D341Med (cell line): ENCODE results near the gene PRR4.

Experiments
- DNase-seq: peaks from one replicate; pipeline ENCODE4 v3.0.0; 2012; ENCODE audit warnings: low spot score

PRR4 gene, protein sequence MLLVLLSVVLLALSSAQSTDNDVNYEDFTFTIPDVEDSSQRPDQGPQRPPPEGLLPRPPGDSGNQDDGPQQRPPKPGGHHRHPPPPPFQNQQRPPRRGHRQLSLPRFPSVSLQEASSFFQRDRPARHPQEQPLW

DNA sequence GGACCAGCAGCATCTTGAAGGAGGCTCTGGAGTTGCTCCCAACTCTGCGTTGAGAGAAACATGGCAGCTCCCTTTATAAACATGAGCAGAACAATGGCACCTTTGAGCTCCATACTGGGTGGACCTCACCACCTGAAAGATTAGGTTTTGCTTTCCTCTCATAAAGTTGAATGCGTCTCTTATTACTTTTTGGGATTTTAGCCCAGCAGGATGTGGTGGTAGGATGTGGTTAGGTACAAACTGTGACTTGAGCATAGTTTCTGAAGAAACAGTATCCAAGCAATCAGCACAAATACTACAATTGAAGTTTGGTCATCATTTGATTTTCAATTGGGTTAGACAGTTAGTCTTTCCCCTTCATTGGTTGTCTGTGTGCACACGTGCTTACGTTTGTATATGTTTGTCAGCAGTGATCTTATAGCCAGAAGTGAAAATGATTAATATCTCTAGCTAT lies at the start of gene PRR4:
Gene PRR4 (minus strand): TSS at position 51 of the 454 bp plus-strand sequence. CDS start 38 bp downstream, at position 13.
- DNase-seq, result no peak

DNA sequence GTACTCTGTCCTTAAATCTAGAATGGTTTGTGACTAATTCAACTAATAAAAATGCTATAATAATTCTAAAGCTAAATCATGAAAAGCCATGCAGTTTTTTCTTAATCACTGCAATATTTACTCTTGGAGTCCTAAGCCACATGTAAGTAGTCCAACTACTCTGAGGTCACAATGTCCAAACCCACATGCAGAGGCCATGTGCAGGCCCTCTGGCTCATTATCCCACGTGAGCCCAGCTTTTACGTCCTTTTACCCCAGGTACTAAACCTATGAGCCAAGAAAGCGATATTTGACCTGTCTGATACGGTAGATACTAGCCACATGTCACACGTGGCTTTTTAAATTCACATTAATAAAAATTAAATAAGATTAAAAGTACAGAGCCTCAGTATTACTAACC lies 47.6 kb upstream of the PRR4 start:
- no peak for DNase-seq

DNA sequence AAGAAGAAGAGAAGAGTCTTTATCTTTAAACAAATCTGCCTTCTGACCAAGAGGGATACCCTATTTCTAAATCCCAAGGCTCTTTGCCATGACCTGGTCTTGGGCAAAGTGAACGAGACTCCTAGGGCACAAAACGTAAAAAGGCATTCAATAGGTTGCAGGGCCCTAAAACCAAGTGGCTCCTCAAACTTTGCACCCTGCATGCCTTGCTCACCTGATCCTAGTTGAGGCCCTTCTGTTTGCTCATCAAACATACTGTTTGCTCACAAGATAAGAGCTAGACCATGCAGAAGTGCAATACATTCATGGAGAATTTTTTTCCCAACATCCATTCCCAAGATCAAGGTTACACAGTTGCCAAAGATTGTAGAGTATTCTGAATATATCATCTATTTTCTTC lies 42.7 kb upstream of the PRR4 start:
- no peak for DNase-seq

DNA sequence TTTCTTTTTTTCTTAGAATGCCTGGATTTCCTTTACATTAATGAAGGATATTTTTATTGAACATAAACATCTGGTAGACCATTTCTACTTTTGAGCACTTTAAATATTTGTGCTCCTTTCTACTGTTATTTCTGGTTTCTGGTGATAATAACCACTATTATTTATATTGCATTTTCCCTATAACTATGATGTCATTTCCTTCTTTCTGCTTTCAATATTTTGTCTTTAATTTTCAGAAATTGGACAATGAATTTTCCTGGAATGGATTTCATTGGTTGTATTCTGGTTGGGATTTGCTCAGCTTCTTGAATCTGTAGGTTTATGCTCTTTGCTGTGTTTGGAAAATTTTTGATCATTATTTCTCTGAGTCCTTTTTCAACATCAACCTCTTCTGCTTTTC lies 40.0 kb upstream of the PRR4 start:
- DNase-seq, result no peak

DNA sequence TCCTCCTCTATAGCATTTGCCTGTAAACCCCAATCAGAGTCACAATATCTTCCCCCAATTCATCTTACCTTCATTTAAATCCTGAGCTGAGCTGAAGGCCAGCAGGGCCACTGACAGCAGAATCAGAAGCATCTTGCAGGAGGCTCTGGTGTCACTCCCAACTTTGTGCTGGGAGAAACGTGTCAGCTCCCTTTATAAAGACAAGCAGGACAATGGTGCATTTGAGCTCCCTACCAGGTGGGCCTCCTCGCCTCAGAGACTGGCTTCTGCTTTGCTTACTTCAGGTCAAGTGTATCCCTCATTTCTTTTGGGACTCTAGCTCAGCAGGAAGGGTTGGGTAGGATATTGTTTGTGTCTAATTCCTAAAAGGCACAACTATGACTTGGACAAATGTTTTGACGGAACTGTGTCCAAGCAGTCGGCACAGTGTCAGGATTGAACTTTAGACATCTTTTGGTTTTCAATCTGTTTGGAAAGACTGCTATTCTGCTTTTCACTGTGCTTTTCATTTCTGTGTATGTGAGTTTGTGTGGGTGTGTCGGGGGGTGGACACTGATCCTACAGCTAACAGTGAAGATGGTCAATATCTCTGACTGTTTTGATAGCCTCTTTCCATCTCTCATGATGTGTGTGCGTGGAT lies 34.9 kb upstream of the PRR4 start, which contains the start of gene PRH1:
Gene PRH1 (minus strand): TSS at position 170 of the 640 bp plus-strand sequence. CDS start 38 bp downstream, at position 132.
- DNase-seq, result no peak

DNA sequence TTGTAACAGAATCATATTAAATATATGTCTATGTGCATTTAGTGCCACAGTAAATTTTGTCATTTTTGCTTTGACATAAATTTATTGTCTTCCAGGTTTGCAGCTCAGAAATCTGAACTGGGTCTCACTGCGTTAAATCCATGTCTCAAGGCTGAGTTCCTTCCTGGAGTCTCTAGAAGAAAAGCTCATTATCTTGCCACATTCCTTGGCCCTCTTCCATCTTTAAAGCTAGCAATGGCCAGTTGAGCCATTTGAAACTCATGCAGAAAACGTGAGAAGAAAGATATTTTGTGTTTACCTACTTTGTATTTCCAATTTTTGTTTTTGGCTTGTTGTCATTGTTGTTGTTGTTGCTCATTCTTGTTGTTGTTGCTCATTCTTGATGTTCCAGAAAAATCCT lies 24.1 kb upstream of the PRR4 start:
- DNase-seq, result no peak

DNA sequence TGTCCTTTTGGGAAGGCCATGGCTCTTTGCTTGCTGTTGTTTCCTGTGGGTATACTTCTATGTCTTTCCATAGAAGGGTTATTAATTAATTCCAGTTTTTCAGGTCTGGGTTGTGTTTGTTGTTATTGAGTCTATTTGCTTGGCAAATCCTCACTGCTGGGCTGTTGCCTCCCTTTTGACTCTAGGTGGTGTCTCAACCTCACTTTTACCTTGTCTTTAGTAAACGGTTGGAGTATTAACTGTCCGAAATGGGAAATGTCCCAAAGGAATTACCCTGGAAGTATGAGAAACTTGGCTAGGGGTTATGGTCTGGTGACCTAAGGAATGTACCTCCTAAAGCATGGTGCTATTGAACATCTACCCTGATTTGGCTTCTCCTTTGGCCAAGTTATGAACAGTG lies 18.1 kb upstream of the PRR4 start:
- no peak for DNase-seq

DNA sequence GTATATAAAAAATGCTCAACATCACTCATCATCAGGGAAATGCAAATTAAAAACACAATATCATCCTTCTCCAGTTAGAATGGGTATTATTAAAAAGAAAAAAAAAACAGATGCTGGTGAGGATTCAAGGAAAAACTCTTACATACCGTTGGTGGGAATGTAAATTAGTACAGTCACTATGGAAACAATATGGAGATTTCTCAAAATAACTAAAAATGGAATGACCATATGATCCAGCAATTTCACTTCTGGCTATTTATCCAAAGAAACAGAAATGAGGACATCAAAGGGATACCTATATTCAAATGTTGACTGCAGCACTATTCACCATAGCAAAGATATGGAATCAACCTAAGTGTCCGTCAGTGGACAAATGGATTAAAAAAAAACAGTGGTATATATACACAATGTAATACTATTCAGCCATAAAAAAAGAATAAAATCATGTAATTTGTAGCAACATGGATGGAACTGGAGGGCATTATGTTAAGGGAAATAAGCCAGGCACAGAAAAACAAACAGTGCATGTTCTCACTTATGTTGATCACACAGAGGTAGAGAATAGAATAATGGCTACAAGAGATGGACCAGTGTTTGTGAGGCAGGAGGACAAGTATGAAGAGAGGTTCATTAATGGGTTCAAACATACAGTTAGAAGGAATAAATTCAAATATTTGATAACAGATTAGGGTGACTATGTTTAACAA lies 14.4 kb upstream of the PRR4 start:
- DNase-seq, result no peak

DNA sequence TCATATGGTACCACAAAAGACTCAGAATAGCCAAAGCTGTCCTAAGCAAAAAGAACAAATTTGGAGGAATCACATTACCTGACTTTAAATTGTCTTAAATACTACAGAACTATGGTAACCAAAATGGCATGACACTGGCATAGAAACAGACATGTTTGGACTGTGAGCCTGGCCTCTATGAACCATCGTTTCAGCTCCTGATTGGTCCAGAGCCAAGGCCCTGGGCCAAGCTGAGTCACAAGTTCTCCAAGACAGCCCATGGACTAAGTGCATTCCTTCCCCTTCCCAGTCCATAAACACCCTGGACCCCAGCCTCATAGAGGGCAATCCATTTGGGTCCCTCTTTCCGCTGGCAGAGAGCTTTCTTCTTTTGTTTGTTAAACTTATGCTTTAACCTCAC lies 12.1 kb upstream of the PRR4 start:
- DNase-seq, result no peak

DNA sequence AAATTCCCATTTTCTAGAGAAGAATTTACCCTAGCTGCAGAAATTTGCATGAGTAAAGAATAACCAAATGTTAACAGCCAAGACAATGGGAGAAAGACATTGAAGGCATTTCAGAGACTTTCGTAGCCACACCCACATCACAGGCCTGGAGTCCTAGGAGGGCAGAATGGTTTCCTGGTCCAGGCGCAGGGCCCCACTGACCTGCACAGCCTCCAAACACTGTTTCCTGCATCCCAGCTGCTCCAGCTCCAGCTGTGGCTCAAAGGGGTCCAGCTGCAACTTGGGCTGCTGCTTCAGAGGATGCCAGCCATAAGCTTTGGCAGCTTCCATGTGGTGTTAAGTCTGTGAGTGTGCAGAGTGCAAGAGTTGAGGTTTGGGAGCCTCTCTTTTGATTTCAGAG lies 6.5 kb upstream of the PRR4 start:
- DNase-seq, result no peak

DNA sequence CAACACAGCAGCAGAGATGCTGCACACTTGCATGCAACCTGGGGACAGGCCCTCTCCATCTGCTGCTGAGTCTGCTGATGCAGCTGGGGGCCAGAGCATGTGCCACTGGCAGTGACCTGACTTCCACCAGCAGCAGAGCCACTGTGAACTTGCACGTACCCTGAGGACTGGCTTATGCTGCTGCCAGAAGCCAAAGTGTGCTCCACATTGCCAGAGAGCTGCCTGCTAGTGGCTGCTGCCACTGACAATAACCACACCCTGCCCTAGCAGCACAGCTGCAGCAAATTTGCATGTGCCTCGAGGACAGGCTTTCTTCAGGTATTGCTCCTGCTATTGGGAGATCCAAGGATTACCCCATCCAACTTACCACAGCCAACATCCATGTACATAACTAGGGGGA lies 4.5 kb upstream of the PRR4 start:
- no peak for DNase-seq

DNA sequence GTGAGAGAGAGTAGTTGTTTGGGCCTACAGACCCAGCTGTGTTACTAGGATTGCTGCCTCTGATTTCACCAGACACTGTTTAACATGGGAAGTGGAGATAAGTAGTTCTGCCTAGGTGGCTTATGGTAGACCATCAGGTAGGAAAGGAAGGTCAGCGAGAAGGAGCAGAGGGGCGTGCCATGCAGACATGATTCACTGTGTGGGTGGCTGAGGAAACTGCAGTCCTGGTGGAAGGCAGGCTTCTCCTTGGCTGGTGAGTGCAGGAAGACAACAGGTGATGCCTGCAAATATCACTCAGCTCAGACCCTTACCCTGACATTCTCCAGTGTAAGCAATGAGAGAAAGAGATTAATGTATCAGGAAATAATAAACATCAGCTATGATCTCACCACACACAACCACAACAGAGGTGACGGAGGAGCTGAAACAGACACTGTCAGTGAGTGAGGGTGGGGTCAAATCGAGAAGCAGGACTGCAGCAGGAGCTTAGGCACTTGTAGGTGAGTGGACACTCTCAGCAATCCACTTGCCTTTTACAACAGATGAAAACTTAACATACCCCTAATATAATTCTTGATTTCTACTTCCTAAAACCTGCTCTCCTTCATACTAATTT lies 2.1 kb upstream of the PRR4 start:
- no peak for DNase-seq

DNA sequence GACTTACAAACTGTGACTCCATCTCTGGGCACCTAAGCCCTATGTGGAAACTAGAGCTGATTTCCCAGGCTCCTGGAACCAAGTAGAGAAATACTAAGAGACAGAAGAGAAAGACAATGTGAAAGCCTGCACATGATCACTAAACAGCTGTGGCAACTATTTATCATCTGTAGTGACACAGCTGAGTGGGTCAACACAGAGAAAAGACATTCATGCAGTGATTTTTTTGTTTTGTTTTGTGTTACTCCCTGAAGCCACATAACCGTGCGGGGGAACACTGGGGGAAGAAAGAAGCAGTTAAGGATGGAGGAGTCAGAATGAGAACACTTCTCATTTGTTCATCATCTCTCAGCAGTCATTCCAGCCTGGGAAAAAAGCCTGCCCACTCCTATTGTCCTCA lies 1.5 kb downstream of the PRR4 start:
- DNase-seq, result no peak

DNA sequence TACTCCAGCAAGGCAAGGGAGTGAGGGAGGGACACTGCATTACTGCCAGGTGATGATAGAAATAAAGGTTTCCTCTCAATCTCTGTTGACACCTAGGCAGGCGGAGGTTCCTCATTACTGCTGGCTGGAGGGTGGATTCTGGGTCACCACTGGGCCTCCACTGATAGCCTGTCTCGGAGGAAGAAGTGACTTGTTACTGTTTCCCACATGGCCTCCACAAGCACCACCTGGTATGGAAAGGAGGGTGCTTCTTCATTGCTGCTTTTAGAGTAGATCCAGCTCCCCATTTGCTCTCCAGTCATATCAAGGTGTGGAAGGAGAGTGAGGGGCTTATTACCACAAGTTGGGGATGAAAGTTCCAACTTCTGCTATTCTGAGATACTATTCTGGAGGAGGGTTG lies 6.4 kb downstream of the PRR4 start:
- DNase-seq, result no peak

DNA sequence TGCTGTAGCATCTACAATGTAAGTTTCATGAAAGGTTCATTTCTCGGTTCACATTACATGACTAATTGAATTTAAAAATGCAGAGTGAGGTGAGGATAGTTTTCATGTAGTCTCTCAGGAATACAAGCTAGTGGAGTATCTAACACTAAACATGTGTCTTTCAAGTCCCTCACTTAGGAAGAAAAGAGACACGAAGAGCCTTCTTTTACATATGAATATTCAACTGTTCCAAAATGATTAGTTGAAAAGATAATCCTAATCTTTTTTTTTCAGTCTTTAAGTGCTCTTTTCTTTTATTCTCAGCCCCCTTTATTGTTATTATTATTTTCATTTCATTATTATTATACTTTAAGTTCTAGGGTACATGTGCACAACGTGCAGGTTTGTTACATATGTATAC lies 10.8 kb downstream of the PRR4 start:
- no peak for DNase-seq

DNA sequence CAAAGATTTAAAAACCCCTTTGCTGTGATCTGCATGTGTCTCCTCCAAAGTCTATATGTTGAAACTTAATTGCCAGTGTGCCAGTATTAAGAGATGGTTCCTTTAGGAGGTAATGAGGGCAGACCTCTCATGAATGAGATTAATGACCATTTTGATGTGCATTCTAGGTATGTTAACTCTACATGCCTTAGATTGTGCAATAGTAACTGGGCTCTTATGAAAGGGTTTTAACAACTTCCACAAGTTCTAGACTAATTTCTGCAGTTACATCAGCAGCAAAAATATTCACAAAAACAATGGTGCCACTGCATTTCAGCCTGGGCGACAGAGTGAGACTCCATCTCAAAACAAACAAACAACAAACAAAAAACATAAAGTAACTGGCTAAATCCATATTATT lies 19.3 kb downstream of the PRR4 start:
- no peak for DNase-seq

DNA sequence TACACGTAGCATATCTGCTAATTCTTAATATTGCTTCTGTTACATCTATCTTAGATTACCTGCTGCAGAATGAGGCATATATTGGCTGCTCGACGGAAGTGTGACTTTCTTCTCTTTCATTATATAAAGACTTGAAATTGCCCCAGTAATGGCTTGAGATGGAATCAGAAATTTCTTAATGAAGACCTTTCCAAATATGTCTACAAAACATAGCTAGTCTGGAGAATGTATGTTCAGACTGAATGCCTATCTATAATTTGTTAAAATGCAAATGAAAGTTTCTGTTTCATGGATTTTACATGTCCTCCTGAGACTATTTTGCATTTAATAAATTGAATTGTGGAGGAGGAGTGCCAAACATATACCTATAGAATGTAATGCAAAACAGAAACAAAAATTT lies 23.0 kb downstream of the PRR4 start, which contains the start of gene TAS2R10:
Gene TAS2R10 (minus strand): TSS at position 101 of the 400 bp plus-strand sequence. CDS start 89 bp downstream, at position 12.
- DNase-seq, result no peak

DNA sequence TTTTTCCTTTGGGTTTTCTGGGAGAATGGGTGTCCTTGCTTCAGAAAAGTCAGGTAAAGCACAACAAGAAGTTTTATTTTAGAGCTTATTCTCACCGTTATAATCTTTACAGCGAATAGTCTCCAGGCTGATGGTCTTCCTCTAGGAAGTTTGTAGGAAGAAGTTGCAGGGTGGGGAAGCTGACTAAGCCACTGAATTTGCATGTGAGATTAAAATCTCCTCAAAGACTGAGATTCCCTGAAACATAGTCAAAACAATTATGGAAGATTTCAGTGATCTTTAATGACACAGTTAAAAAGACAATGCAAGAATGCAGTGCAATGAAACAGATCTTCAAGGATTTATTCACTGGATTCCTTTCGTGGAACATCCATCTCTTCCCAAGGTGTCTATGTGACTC lies 24.3 kb downstream of the PRR4 start:
- no peak for DNase-seq

DNA sequence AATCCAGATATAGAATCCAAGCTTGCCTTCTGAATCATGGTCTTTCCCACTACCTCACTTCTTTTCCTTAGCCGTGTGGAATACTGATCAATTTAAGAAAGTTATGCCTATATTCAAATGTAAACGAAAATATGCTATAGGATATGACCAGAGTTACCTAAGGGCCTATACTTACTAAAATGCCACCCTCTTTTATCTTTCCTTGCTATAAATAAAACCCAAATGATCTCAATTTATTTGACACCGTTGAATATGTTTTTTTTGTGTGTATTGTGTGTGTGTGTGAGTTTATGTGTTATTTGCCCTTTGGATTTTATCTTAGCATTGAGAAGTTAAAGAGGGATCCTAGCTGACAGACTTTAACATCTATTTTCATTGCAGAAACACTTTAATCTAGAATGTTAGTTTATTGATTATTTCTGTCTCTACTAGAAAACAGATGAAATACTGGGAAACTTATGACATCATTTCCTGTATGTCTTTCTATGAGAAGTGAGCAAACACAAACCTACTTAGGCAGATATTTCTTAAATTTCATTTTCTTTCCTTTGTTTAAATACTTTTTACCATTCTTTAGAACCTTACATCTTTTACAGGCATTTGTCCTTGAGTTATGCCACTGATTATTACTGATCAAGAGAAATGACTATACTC lies 37.3 kb downstream of the PRR4 start:
- DNase-seq, result no peak

DNA sequence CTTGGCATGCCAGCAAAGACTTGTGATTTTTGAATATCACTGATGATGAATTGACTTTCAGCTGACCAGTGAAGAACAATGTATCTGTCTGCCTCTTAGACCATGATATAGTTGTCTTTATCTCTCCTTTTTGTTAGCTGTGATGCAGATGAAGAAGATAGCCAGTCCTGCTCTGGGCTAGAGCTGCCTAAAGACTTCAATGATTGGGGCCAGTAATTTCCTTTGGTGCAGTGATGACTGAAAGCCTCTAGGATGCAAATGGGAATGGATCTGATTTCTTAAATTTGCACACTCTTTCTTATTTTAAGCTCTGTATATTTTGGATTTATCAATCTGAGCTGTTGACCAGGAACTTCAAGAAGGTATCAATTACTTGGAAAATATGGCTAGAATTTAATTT lies 39.2 kb downstream of the PRR4 start, which contains the start of gene TAS2R9:
Gene TAS2R9 (minus strand): TSS at position 101 of the 400 bp plus-strand sequence. CDS start 93 bp downstream, at position 8.
- DNase-seq, result no peak

DNA sequence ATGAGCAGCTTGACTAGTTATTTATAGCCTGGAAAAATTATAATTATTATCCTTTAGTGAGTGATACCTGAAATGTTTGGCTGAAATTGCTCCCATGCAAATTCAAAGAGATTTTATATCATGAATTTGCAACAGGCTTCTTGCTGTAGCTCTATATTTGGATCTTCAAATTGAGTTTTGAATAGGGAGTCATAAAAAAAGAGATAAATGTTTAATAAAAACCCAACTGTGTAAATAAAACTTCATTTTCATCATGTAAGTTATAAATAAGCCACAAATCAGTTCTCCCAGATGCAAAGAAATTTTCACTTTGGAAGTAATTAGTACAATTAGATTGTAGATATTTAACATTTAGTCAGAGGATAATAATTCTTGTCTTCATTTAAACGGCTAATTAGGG lies 42.1 kb downstream of the PRR4 start, which contains the start of gene TAS2R8:
Gene TAS2R8 (minus strand): TSS at position 101 of the 400 bp plus-strand sequence. CDS start 306 bp downstream, outside the sequence.
- DNase-seq, result no peak

DNA sequence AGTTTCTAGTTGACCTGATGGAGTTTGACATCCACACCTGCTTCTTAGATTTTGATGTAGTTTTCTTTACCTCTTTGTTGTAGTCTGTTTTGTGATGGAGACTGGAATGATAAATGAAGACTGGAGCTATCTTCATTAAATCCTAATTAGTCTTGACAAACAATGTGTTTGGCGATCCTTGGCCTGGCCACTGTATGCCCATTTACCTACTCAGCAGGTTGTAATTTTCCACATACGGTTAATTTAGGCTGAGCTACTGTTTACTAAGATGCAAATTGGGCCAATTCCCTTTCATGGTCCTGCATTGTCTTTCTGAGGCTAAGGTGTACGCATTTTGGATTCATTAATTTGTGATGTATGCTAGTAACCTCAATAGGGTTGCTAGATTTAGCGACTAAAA lies 46.7 kb downstream of the PRR4 start, which contains the start of gene TAS2R7:
Gene TAS2R7 (minus strand): TSS at position 41 of the 400 bp plus-strand sequence. CDS start 57 bp downstream, outside the sequence.
- DNase-seq, result no peak
